NCI-H1092 treated with DMSO at 0.1 percent for 48 hours (cell line): ENCODE results near the gene SMYD3.
"Not testable (repeated sequence)": the region's sequence is repeated elsewhere in the genome, so short reads cannot be mapped to it uniquely, and the experiment has no call there.

Source experiments
- DNase-seq: peaks from one replicate; lab custom pipeline; 2025; lab: John Stamatoyannopoulos, UW

The SMYD3 gene

DNA sequence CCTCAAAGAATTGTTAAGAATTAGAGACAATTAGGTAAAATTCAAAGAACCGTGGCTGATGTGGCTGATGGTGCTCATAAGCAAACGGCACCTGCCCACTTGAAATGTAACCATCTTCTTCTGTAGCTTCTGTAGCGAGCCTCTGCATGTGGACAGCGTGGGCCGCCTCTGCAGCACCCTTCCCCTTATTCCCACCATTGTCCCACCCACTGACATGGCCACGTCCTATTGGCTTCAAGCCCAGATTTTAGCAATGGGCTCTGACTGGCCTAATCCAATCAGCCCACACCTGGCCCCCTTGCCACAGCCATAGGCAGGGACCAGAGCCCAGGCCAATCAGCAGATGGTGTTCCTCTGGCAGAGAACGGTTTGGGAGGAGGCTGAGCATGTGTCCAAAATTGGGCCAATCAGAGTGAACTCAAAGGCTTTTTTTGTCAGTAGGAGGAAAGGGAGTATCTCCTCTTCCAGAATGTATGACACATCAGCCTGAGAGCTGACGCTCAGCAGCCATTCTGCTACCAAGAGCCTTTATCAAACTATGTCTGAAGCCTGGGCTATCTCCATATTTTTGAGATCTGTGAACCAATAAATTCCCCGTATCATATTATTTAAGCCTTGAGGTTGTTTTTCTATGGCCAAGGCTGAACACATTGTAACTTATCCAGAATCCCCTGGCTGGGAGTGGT is 518.5 kb downstream of the SMYD3 start:
- DNase-seq, result no peak

DNA sequence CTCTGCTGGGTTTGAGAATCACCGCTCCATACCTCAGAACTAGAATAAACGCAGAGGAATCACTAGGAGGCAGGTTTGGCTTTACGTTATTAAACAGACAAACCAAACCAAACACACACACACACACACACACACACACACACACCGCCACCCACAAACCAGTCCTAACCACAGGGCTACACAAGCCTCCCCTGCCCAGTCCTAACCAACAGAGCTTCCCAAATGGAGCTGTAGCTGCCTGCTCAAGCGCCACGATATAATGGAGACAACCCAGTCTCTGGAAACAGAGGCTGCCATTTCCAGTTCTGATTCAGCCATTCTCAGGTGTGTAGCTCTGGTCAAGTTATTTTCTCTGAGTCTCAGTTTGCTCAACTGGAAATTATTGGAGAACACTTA is 519.1 kb downstream of the SMYD3 start:
- no peak for DNase-seq

DNA sequence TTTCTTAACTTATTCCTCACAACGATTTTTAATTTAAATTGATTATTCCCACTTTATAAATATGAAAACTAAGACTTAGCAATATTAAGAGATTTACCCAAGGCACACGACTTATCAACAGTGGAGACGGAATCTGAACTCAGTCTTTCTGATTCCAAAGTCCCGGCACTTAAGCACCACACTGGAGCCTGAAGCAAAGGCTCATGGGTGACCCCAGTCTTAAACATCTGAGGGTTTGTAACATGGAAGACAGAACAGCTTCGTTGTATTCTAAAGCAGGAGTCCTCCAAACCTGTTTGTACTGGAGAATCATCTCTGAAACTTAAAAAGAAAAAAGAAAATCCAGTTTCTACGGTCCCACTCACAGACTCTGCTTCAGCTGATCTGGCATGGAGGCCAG is 519.5 kb downstream of the SMYD3 start:
- no peak for DNase-seq

DNA sequence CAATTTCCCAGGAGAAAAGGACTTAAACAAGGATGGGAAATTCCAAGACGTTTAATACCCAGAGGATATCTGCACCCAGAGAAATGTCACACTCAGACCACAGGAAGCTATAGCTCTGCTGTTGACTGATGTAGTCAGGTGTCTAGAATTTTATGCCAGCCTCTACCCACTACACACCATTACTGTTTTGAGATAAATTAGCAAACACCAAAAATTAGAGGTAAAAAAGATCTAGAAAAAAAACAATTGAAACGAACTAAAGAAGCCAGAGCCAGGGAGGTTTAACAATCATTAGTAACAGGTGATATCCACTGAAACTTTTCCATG is 519.9 kb downstream of the SMYD3 start:
- DNase-seq, result no peak

DNA sequence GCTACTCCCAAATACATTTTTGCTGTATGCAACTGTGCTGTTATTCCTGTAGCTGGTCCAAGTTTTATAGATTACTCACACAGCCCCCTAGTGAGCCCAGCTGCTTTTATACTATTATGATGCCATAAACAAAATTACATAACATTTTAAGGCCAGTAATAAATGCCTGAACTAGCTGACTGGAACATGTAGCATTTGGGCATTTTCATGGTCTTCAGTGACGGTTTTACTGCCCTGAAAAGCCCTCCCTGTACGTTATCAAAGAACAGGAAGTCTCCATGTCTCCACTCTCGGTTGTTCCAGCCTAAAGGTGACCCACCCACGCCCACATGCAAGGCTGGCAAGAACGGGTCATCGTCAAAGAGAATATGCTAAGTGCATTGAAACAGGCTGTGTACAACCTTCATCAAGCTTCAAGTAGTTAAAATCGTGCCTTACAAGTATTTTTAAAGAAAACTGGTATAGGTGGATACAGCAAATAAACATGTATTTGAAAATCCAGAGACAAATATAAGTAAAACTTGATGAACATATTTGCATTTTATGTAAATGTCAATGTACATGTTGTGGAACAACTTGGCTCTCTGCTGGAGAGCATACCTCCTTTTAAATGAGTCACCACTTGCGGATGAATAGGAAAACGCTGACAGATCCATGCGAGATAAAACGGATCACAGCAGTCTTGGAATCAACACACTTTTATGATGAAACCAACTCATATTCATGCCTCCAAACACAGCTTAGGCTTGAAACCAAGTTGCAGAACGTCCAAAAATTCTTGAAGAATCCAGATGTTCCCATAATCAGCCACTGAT is 520.5 kb downstream of the SMYD3 start:
- no peak for DNase-seq

DNA sequence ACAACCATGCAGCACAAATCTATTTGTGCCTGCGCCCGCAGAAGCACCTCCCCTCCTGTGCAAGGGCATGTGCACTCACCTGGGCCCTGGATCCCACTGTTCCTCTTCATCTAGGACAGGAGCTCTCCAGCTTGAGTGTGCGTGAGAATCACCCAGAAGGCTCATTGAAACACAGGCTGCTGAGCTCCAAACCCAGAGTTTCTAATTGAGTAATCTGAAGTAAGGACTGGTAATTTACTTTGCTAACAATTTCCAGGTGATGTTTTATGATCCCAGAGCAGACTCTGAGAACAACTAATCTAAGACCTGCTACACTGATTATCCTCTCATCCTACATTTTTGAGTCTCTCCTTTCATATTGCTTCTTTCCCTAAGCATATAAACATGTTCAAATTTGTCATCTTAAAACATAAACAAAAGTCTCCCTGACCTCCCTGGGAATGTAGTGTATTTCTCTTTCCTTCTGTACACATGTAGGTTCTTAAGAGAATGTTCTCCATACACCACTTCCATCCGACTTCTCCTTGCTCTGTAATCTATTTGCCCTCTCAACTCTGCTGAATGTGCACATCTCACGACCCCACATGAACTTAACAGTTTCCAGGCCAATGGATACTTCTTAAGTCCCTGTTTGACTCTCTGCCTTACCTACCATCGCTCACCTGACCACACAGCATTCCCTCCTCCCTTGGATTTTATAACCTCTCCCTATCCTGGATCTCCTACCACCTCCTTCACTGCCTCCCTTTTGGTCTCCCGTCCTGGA is 522.5 kb downstream of the SMYD3 start:
- no peak for DNase-seq

DNA sequence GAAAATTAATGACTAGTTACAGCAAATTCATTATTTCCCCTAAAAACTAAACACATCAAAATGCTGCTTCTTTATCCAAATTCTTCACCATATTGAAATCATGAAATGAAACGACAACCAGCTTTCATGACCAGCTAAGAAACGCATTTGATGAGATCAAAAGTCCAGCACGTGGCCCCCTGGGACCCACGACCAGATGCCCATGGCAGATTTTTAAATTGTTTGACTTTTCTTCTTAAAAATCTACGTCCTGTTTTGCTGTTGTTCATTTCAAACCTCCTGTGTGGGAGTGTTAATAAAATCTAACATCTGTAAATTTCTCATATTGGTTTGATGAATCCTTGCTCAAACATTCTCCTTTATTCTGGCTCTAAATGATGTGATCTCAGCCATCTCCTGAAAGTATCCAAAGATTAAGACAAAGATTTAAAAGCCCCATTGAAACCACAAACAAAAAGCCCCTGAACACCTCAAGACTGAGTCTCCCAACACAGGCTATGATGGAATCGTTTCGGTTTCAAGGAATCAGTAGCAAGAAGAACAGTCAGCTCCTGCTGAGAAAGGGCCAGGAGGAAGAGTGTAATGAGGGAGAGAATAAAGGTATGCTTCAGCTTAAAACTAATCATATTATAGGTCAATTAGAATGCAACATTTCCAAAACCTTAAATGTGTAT is 523.6 kb downstream of the SMYD3 start:
- no peak for DNase-seq

DNA sequence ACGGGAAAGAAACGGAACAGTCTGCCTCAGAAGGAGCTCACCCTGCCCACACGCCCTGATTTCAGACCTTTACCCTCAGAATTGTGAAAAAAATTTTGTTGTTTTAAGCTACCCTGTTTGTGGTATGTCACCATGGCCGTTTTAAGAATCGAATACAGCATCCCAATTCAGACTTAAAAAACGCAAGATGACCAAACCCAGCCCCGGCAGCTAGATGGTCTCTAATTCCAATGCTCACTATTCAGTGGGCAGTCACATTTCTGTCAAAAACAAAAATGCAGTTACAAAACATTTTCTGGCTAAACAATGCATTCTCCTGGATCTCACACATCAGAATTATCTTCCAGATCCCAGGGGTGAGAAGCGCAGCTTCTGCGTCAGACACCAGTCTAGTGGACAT is 527.5 kb downstream of the SMYD3 start:
- no peak for DNase-seq

DNA sequence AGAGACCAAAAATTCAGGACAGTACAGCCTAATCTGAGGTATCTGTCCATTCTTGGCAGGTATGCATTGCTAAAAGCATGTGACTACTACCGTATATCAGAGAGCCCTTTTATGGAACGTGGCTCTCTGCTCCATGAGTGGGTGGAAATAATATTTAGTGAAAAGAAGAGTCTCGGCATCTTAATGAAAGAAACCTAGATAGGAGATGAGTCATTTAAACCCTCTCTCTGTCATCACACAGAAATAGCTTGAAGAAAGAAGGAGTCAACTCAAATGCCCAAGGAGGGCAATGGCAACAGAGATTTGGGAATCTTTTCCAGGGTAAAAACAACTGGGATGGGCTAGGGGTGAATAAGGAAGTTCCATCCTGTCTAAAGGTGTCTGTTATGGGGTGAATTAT is 528.2 kb downstream of the SMYD3 start:
- DNase-seq, result no peak

DNA sequence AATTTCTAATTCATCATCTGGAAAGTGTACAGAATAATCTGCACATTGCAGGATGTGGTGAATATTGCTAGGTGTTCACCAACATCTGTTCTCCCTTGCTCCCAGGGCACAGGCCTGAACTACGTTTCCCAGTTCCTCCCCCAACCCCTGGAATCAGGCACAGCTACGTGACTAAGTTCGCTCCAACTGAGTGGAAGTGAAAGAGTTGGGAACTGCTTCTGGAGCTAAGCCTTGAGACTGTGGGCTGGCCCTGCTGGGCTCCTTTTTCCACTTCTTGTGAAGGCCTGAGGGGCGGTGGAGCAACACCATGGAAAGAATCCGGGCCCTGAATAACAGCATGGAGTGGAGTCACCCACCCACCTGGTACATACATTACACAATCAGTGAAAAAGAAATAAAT is 534.6 kb downstream of the SMYD3 start:
- no peak for DNase-seq

DNA sequence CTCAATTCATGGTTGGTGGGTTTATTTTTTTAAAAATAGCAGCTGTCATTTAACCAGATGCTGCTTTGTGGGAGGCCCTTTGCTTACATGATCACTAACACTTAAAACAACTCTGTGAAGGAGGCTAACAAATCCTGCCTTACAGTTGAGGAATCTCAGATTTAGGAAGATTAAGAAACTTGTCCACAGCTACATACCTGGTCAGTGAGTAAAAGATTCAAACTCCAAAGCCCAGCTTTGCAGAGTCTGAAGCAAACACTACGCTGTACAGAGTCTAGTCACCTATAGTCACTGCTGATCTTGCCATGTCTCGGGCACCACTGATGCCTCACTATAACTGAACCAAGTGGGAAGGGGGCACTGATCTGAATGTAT is 535.4 kb downstream of the SMYD3 start:
- DNase-seq, result no peak

DNA sequence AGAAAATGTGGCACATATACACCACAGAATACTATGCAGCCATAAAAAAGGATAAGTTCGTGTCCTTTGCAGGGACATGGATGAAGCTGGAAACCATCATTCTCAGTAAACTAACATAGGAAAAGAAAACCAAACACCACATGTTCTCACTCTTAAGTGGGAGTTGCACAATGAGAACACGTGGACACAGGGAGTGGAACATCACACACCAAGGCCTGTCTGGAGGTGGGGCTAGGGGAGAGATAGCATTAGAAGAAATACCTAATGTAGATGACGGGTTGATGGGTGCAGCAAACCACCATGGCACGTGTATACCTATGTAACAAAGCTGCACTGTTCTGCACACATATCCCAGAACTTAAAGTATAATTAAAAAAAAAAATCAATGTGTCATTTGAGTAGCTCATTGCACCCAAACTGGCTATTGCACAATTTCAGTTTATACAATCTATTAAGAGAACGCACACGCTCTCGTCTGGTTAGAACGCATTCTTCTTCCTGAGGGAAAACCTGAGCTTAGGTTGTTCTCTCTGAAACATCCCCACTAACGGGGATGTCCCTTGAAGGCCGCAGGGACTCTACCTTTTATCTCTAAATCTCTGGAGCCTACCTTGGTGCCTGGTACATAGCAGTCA is 535.9 kb downstream of the SMYD3 start:
- DNase-seq, result not testable (repeated sequence)

DNA sequence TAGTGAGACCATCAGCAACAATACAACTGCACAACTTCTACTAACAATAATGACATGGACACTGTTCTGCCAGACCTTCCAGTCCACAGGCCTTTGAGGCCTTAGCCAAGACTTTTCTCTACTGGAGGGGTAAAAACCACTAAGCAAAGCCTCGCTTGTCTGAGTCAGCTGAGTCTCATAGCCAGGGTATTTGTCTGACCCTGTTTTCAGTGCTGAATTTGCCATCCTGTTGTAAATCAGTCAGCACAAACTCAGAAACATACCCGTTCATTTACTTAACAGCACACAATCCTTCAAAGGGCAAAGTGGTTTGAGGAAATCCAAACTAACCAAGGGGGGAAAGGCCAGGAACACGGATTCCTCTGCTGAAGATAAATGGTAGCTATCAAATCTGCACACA is 537.8 kb downstream of the SMYD3 start:
- no peak for DNase-seq

DNA sequence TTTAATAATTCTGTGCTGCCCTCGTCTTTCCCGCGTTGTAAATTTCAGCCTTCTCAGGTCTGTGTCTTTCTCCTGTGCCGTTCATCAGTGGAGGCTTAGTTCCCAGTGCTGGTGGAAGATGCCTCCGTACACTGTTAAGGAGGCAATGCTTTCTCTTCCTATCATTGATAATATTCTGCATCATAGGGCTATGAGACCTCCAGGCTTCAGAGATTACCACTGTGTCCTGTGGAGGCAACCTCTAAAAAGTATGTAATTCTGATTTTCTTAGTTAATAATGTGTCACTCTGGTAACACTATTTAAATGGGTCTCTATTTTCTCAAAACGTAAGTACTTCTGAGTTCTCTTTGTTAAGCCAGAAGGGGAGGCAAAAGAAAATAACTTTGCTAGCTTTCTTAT is 538.3 kb downstream of the SMYD3 start:
- no peak for DNase-seq

DNA sequence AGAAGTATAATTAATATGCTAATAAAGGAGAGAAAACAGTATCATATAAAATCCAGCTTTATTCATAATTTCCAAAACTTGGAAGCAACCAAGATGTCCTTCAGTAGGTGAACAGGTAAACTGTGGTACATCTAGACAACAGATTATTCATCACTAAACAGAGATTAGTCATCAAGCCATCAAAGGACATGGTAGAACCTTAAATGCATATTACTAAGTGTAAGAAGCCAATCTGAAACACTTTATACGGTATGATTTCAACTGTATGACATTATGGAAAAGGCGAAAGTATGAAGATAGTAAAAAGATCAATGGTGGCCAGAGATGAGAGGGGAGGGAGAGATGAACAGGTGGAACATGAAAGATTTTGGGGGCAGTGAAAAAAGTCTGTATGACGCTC is 541.7 kb downstream of the SMYD3 start:
- no peak for DNase-seq

DNA sequence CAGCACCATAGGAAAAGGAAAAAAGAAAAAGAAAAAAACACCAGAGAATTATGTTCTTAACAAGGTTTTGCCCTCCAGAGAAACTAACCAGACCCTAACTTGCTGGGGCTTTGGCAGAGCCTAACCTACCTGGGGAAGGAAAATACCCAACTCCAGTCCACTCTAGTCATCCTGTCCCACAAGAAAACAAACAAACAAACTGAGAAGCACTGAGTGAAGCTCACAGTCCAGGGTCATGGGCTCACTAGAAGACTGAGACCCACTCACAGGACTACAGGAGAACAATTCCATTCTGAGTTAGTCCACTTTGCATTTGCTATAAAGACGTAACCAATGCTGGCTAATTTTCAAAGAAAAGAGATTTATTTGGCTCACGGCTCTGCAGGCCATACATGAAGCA is 543.4 kb downstream of the SMYD3 start:
- DNase-seq, result no peak

DNA sequence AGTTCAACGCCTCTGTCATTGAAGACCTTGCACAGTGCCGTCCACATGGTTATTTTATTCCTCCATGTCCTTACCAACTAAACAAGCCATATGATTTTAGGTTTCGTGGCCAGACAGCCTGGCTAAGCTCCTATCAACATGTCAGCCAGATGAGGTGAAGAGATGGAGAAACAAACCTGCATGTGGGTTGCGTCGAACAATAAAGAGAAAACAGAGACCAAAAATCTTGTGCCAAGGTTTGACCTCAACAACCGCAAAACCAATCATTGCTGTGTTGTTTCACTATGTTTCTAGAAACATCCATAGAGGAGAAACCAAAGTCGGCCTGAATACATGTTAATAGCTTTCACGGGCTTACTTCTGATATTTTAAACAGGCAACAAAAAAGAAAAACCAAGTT is 544.6 kb downstream of the SMYD3 start:
- no peak for DNase-seq

DNA sequence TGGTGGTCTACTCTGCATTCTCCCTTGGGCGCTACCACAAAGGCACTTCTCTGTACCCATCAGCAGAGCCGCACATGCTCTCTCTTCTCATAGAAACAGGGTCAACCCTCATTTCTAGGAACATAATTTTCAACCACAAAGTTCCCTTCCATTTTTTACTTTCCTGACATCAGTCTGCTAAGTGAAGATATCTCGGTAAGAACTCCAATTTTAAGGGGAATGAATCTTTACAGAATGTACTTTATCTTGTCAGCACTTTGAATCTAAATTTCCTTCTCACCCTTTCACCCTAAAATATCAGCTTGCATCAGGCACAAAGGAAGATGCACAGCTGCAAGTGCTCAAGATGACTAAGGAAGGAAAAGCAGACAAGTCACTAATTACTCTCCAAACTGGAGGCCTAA is 545.9 kb downstream of the SMYD3 start:
- DNase-seq, result no peak

DNA sequence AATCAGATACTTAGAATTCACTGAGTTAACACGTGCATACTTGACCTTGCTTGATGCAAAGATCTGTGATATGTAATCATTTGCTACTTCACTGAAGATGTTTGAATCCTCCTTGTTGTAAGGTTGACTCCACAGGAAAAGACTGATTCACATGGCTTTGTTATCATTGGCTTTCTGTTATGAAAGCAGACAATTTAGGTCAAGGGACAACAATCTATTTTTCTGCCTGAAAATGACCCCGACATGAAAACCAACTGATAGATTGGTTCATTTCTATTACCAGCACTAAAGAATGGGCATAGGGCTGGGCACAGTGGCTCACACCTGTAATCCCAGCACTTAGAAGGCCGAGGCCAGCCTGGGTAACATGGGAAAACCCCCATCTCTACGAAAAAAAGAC is 546.9 kb downstream of the SMYD3 start:
- DNase-seq, result no peak

DNA sequence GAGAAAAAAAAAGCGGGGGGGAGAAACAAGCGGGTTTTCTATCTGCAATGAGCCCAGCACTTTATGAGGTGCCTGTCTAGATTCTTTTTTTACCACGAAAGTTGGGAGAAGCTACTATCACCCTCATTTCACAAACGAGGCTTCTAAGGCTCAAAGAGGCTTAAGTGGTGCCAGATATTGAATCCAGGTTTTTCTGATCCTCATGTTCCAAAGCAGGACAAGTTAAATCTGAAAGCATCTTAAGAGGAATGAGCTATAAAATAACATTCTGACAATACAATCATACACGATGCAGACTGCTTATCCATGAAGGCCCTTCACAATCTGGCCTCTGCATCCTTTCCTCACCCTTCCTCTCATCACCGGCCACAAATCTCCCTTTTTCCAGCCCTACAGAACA is 549.1 kb downstream of the SMYD3 start:
- DNase-seq, result no peak

DNA sequence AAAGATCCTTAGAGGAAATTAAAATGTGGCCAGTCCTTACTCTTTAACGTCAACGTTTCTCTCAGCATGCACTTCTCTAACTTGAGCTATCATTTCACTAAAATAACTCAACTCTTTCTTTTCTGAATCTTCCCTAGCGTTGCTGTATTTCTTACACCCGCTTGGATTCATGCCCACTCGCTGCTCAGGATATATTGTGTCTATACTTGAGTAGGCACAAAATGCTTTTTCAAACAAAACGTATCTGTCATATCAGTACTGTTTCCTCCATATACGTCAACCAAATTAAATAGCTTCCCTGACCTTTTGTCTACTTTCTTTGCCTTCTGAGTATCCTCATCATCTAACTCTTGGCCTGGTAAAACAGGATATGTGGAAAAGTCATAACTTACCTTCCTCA is 549.7 kb downstream of the SMYD3 start:
- DNase-seq, result no peak

DNA sequence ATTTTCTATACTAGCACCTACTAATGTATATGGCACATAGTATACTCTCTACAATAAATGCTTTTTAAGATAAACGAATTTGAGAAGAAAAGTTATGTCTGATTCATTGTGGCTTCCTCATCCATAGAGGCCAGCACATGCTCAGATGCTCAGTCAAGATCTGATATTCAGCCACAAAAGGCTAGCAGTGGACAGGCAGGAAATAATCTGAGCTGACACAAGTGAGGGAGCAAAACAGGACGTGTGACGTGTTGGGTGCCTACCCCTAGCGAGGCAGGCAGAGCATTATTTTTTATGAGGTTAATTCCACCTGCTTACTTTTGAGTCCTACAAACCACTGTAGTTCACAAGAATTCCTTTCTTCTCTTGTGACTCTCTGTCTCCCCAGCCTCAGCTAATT is 550.9 kb downstream of the SMYD3 start:
- DNase-seq, result no peak
